ENCODE results near the gene UBXN4.
A peak's percentile ranks its signal among the peaks of the same experiment; 100 is the strongest.

GRCh38 chr2:135744760-135745314 is 3.2 kb downstream of the UBXN4 start:
- TF ChIP-seq ZNF121 (CRISPR knock-in tag; IDR thresholded peaks at IDR 0.05) (no peak), HNRNPH1 (optimal IDR thresholded peaks at IDR 0.05; ENCODE audit: low read depth, low read length) (no peak), ZC3H13 (CRISPR knock-in tag; IDR thresholded peaks at IDR 0.05) (no peak), RELA (CRISPR knock-in tag; IDR thresholded peaks at IDR 0.05) (no peak), NFE2L1 (CRISPR knock-in tag; IDR thresholded peaks at IDR 0.05; ENCODE audit: borderline replicate concordance) (no peak), HDAC2 (CRISPR knock-in tag; IDR thresholded peaks at IDR 0.05) (0 out of 2 replicates have a peak, but pooled peaks have one; percentile 23), CTCF (CRISPR knock-in tag; IDR thresholded peaks at IDR 0.05) (peak; percentile 70), ZBTB21 (CRISPR knock-in tag; IDR thresholded peaks at IDR 0.05) (no peak)
- TF ChIP-seq, protein P1, sequence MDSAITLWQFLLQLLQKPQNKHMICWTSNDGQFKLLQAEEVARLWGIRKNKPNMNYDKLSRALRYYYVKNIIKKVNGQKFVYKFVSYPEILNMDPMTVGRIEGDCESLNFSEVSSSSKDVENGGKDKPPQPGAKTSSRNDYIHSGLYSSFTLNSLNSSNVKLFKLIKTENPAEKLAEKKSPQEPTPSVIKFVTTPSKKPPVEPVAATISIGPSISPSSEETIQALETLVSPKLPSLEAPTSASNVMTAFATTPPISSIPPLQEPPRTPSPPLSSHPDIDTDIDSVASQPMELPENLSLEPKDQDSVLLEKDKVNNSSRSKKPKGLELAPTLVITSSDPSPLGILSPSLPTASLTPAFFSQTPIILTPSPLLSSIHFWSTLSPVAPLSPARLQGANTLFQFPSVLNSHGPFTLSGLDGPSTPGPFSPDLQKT (CRISPR knock-in tag; IDR thresholded peaks at IDR 0.05; ENCODE audit: borderline replicate concordance) = no peak
- TF ChIP-seq, protein P2, sequence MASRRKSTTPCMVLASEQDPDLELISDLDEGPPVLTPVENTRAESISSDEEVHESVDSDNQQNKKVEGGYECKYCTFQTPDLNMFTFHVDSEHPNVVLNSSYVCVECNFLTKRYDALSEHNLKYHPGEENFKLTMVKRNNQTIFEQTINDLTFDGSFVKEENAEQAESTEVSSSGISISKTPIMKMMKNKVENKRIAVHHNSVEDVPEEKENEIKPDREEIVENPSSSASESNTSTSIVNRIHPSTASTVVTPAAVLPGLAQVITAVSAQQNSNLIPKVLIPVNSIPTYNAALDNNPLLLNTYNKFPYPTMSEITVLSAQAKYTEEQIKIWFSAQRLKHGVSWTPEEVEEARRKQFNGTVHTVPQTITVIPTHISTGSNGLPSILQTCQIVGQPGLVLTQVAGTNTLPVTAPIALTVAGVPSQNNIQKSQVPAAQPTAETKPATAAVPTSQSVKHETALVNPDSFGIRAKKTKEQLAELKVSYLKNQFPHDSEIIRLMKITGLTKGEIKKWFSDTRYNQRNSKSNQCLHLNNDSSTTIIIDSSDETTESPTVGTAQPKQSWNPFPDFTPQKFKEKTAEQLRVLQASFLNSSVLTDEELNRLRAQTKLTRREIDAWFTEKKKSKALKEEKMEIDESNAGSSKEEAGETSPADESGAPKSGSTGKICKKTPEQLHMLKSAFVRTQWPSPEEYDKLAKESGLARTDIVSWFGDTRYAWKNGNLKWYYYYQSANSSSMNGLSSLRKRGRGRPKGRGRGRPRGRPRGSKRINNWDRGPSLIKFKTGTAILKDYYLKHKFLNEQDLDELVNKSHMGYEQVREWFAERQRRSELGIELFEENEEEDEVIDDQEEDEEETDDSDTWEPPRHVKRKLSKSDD (CRISPR knock-in tag; IDR thresholded peaks at IDR 0.05; ENCODE audit: low read depth) = no peak
- TF ChIP-seq, protein P3, sequence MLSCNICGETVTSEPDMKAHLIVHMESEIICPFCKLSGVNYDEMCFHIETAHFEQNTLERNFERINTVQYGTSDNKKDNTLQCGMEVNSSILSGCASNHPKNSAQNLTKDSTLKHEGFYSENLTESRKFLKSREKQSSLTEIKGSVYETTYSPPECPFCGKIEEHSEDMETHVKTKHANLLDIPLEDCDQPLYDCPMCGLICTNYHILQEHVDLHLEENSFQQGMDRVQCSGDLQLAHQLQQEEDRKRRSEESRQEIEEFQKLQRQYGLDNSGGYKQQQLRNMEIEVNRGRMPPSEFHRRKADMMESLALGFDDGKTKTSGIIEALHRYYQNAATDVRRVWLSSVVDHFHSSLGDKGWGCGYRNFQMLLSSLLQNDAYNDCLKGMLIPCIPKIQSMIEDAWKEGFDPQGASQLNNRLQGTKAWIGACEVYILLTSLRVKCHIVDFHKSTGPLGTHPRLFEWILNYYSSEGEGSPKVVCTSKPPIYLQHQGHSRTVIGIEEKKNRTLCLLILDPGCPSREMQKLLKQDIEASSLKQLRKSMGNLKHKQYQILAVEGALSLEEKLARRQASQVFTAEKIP (CRISPR knock-in tag; IDR thresholded peaks at IDR 0.05; ENCODE audit: borderline replicate concordance) = no peak
- TF ChIP-seq, protein P4, sequence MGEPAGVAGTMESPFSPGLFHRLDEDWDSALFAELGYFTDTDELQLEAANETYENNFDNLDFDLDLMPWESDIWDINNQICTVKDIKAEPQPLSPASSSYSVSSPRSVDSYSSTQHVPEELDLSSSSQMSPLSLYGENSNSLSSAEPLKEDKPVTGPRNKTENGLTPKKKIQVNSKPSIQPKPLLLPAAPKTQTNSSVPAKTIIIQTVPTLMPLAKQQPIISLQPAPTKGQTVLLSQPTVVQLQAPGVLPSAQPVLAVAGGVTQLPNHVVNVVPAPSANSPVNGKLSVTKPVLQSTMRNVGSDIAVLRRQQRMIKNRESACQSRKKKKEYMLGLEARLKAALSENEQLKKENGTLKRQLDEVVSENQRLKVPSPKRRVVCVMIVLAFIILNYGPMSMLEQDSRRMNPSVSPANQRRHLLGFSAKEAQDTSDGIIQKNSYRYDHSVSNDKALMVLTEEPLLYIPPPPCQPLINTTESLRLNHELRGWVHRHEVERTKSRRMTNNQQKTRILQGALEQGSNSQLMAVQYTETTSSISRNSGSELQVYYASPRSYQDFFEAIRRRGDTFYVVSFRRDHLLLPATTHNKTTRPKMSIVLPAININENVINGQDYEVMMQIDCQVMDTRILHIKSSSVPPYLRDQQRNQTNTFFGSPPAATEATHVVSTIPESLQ (CRISPR knock-in tag; conservative IDR thresholded peaks at IDR 0.05) = no peak
- TF ChIP-seq, protein P5, sequence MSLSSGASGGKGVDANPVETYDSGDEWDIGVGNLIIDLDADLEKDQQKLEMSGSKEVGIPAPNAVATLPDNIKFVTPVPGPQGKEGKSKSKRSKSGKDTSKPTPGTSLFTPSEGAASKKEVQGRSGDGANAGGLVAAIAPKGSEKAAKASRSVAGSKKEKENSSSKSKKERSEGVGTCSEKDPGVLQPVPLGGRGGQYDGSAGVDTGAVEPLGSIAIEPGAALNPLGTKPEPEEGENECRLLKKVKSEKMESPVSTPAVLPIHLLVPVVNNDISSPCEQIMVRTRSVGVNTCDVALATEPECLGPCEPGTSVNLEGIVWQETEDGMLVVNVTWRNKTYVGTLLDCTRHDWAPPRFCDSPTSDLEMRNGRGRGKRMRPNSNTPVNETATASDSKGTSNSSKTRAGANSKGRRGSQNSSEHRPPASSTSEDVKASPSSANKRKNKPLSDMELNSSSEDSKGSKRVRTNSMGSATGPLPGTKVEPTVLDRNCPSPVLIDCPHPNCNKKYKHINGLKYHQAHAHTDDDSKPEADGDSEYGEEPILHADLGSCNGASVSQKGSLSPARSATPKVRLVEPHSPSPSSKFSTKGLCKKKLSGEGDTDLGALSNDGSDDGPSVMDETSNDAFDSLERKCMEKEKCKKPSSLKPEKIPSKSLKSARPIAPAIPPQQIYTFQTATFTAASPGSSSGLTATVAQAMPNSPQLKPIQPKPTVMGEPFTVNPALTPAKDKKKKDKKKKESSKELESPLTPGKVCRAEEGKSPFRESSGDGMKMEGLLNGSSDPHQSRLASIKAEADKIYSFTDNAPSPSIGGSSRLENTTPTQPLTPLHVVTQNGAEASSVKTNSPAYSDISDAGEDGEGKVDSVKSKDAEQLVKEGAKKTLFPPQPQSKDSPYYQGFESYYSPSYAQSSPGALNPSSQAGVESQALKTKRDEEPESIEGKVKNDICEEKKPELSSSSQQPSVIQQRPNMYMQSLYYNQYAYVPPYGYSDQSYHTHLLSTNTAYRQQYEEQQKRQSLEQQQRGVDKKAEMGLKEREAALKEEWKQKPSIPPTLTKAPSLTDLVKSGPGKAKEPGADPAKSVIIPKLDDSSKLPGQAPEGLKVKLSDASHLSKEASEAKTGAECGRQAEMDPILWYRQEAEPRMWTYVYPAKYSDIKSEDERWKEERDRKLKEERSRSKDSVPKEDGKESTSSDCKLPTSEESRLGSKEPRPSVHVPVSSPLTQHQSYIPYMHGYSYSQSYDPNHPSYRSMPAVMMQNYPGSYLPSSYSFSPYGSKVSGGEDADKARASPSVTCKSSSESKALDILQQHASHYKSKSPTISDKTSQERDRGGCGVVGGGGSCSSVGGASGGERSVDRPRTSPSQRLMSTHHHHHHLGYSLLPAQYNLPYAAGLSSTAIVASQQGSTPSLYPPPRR (CRISPR knock-in tag; IDR thresholded peaks at IDR 0.05; ENCODE audit: borderline replicate concordance) = no peak

Data from HepG2 (cell line).